Body of pancreas (tissue), 4 donors: ENCODE results near the gene BCAS2.

Experiments
- CTCF ChIP-seq, 7 experiments: fragments of 450-650 bp in 4 of 7; fragments of 200-600 bp in 3 of 7; sonication (generic) in 3 of 7; IDR thresholded peaks; one replicate each; pipeline ENCODE4 v1.5.1; 2016 to 2019; ENCODE audit warnings: antibody characterized with exemption in 7 of 7
- POLR2A ChIP-seq, 3 donors: fragments of 450-650 bp; IDR thresholded peaks; one replicate each; pipeline ENCODE4 v1.6.1; 2016; ENCODE audit warnings: antibody characterized with exemption in 3 of 3, mild to moderate bottlenecking in 2 of 3

DNA sequence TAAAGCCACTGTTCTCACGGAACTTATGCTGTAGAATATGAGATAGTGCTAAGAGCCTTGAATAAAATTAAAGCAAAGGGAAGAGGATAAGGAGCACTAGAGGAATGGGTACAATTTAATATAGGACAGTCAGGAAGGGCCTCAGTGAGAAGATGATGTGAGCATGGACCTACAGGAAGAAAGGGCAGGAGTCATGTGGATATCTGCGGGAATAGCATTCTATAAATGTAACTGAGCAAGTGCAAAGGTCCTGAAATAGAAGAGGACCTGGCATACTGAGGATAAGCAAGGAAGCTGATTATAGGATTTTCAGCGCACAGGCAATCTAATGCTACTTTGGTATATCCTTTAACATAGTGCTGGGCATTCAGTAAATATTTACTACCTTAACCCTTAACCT, 12.6 kb upstream of the BCAS2 start:
- TF ChIP-seq CTCF (IDR thresholded peaks at IDR 0.05) (no peak), POLR2A (IDR thresholded peaks at IDR 0.05) (no peak)
